ENCODE measurements around the gene LRRC74B. TPM values are rescaled to one million over a fixed set of nuclear protein-coding genes. Genes with fewer than 3 reads are reported as not detected.
A peak's percentile ranks its signal among the peaks of the same experiment; 100 is the strongest.

LRRC74B gene
- total RNA-seq, 4 donors from 2014 or later: not detected

- WGBS, 2 donors (ENCODE audit: low coverage in 1 of 2): 0 to 17% methylated on average over 6 to 8 of the region's 17 CpGs
- peak; percentile 74 for ATAC-seq
- no peak overlapping the region for H3K4me3 ChIP-seq
- TF ChIP-seq POLR2A (IDR thresholded peaks at IDR 0.05) (no peak), EP300 (IDR thresholded peaks at IDR 0.05) (no peak), POLR2AphosphoS5 (IDR thresholded peaks at IDR 0.05) (no peak), CTCF (IDR thresholded peaks at IDR 0.05) (peak; percentile 32 to 70 (median 50))
- H3K9me3 ChIP-seq: no peaks in the 10 kb centered on the region
- no peaks in the 10 kb centered on the region for H3K36me3 ChIP-seq
- H3K4me1 ChIP-seq: peaks cover 0 to 7% (median 0%) of the 10 kb centered on the region in 3 donors
- no peak overlapping the region for H3K27ac ChIP-seq
- H3K27me3 ChIP-seq: peaks cover 48% of the 10 kb centered on the region
These were observed 57.0 kb downstream of the LRRC74B start for GRCh38 chr22:21102659-21103267.

- Histone ChIP-seq H3K27me3 (peaks cover 44% of the 10 kb centered on the region), H3K9me3 (no peaks in the 10 kb centered on the region), H3K4me3 (no peak overlapping the region), H3K36me3 (no peaks in the 10 kb centered on the region), H3K27ac (no peak overlapping the region), H3K4me1 (peaks cover 0 to 7% (median 0%) of the 10 kb centered on the region in 3 donors)
- ATAC-seq: no peak
- 57 to 89% methylated on average over 3 to 10 of the region's 10 CpGs for WGBS, 2 donors (ENCODE audit: low coverage in 1 of 2)
- TF ChIP-seq EP300 (IDR thresholded peaks at IDR 0.05) (no peak), CTCF (IDR thresholded peaks at IDR 0.05) (no peak), POLR2AphosphoS5 (IDR thresholded peaks at IDR 0.05) (no peak), POLR2A (IDR thresholded peaks at IDR 0.05) (no peak)
These were observed 57.9 kb downstream of the LRRC74B start for GRCh38 chr22:21103633-21104032.

DNA sequence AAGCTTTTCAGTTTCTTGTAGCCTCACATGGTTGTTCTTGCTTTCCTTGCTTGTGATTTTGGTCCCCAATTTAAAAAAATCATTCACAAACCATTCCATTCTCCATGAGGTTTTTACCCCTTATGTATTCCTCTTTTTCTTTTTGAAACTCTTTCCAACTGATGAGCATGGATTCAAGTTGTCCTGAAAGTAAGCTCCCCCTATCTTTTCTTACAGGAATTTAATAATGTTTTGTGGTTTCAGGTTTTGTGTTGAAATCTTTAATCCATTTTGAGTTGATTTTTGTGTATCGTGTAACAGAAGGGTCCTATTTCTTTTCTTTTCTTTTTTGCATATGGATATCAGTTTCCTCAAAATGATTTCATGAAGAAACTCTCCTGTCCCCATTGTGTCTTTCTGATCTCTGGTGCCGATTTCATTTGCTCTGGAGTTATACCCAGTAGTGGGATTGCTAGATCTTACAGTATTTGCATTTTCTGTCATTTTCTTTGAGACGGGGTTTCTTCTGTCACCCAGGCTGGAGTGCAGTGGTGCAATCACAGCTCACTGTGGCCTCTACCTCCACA, 58.5 kb downstream of the LRRC74B start:
- Histone ChIP-seq H3K27me3 (peaks cover 43% of the 10 kb centered on the region), H3K9me3 (no peaks in the 10 kb centered on the region), H3K4me1 (peaks cover 0 to 7% (median 0%) of the 10 kb centered on the region in 3 donors), H3K36me3 (no peaks in the 10 kb centered on the region), H3K4me3 (no peak overlapping the region), H3K27ac (no peak overlapping the region)
- TF ChIP-seq CTCF (IDR thresholded peaks at IDR 0.05): no peak
- no peak for TF ChIP-seq POLR2A (IDR thresholded peaks at IDR 0.05)
- TF ChIP-seq POLR2AphosphoS5 (IDR thresholded peaks at IDR 0.05): no peak
- TF ChIP-seq EP300 (IDR thresholded peaks at IDR 0.05): no peak
- 87 to 92% methylated on average over 2 to 3 of the region's 3 CpGs for WGBS, 2 donors (ENCODE audit: low coverage in 1 of 2)
- no peak for ATAC-seq

- 85 to 90% methylated on average over 2 of the region's 2 CpGs for WGBS, 2 donors (ENCODE audit: low coverage in 1 of 2)
- Histone ChIP-seq H3K27me3 (peaks cover 41% of the 10 kb centered on the region), H3K27ac (no peak overlapping the region), H3K9me3 (no peaks in the 10 kb centered on the region), H3K4me1 (peaks cover 0 to 7% (median 0%) of the 10 kb centered on the region in 3 donors), H3K36me3 (no peaks in the 10 kb centered on the region), H3K4me3 (no peak overlapping the region)
- no peak for ATAC-seq
- no peak for TF ChIP-seq POLR2A (IDR thresholded peaks at IDR 0.05)
- TF ChIP-seq EP300 (IDR thresholded peaks at IDR 0.05): no peak
- no peak for TF ChIP-seq CTCF (IDR thresholded peaks at IDR 0.05)
- TF ChIP-seq POLR2AphosphoS5 (IDR thresholded peaks at IDR 0.05): no peak
These were observed 59.5 kb downstream of the LRRC74B start for GRCh38 chr22:21105294-21105693.

GRCh38 chr22:21106000-21106399, 60.3 kb downstream of the LRRC74B start:
- peaks cover 0 to 7% (median 0%) of the 10 kb centered on the region in 3 donors for H3K4me1 ChIP-seq
- H3K36me3 ChIP-seq: no peaks in the 10 kb centered on the region
- peaks cover 41% of the 10 kb centered on the region for H3K27me3 ChIP-seq
- TF ChIP-seq POLR2AphosphoS5 (IDR thresholded peaks at IDR 0.05) (no peak), POLR2A (IDR thresholded peaks at IDR 0.05) (no peak), CTCF (IDR thresholded peaks at IDR 0.05) (no peak), EP300 (IDR thresholded peaks at IDR 0.05) (no peak)
- no peaks in the 10 kb centered on the region for H3K9me3 ChIP-seq
- no peak for ATAC-seq
- H3K4me3 ChIP-seq: no peak overlapping the region
- 74 to 85% methylated on average over 5 of the region's 5 CpGs for WGBS, 2 donors (ENCODE audit: low coverage in 1 of 2)
- H3K27ac ChIP-seq: no peak overlapping the region

All from gastroesophageal sphincter (tissue), 4 donors.